H9 (cell line): Measurements from ENCODE around the gene MED22. TPM values are rescaled to one million over a fixed set of nuclear protein-coding genes. Genes with fewer than 3 reads are reported as not detected.

Experiments
- DNase-seq: peaks from one replicate; pipeline ENCODE4 v3.0.0-alpha.2; 2017
- H2AFZ ChIP-seq: one replicate; pipeline ENCODE4 v1.6.1; 2013; ENCODE audit warnings: mild to moderate bottlenecking, low read length, control low read depth, moderate library complexity
- H2AK5ac ChIP-seq: 2 replicates; pipeline ENCODE4 v1.6.1; 2013; ENCODE audit warnings: low read length, control low read depth, mixed read lengths; ENCODE audit not compliant: insufficient read length
- H2BK120ac ChIP-seq: one replicate; pipeline ENCODE4 v1.6.1; 2013; ENCODE audit warnings: low read depth, mild to moderate bottlenecking, low read length, control low read depth, inconsistent platforms; ENCODE audit not compliant: poor library complexity, severe bottlenecking
- H2BK12ac ChIP-seq: 2 replicates; pipeline ENCODE4 v1.6.1; 2013; ENCODE audit warnings: low read length, control low read depth, mixed read lengths, low read depth; ENCODE audit not compliant: insufficient read length
- H2BK15ac ChIP-seq: 2 replicates; pipeline ENCODE4 v1.6.1; 2013; ENCODE audit warnings: low read depth, low read length, control low read depth
- H2BK20ac ChIP-seq: one replicate; pipeline ENCODE4 v1.6.1; 2013; ENCODE audit warnings: low read depth, mild to moderate bottlenecking, low read length, control low read depth, inconsistent platforms; ENCODE audit not compliant: poor library complexity, severe bottlenecking
- H2BK5ac ChIP-seq: 2 replicates; pipeline ENCODE4 v1.6.1; 2013; ENCODE audit warnings: low read length, control low read depth, mixed read lengths; ENCODE audit not compliant: insufficient read length
- H3K14ac ChIP-seq: 2 replicates; pipeline ENCODE4 v1.6.1; 2013; ENCODE audit warnings: low read length, control low read depth; ENCODE audit not compliant: insufficient read depth
- H3K18ac ChIP-seq: 2 replicates; pipeline ENCODE4 v1.6.1; 2013; ENCODE audit warnings: low read depth, mild to moderate bottlenecking, mixed read lengths, low read length, control low read depth; ENCODE audit not compliant: insufficient read length
- H3K23ac ChIP-seq: 2 replicates; pipeline ENCODE4 v1.6.1; 2013; ENCODE audit warnings: low read length, control low read depth, mixed read lengths, low read depth; ENCODE audit not compliant: insufficient read length
- H3K23me2 ChIP-seq: 2 replicates; pipeline ENCODE4 v1.6.1; 2013; ENCODE audit warnings: low read depth, mild to moderate bottlenecking, mixed read lengths, low read length, control low read depth; ENCODE audit not compliant: insufficient read length, poor library complexity, severe bottlenecking
- H3K27ac ChIP-seq: 2 replicates; pipeline ENCODE4 v1.5.1; 2013; ENCODE audit warnings: low read length, control low read depth, mixed read lengths, low read depth; ENCODE audit not compliant: insufficient read length
- H3K27me3 ChIP-seq: 2 replicates; pipeline ENCODE4 v1.6.1; 2013; ENCODE audit warnings: low read length, control low read depth, inconsistent platforms; ENCODE audit not compliant: insufficient read depth
- H3K4ac ChIP-seq: 2 replicates; pipeline ENCODE4 v1.6.1; 2013; ENCODE audit warnings: low read depth, mild to moderate bottlenecking, control low read depth, inconsistent platforms, low read length, moderate library complexity
- H3K4me1 ChIP-seq: 2 replicates; pipeline ENCODE4 v1.6.1; 2013; ENCODE audit warnings: low read length, control low read depth, inconsistent platforms; ENCODE audit not compliant: insufficient read depth
- H3K4me2 ChIP-seq: 2 replicates; pipeline ENCODE4 v1.6.1; 2013; ENCODE audit warnings: low read length, control low read depth, mixed read lengths; ENCODE audit not compliant: insufficient read length, insufficient read depth
- H3K56ac ChIP-seq: 2 replicates; pipeline ENCODE4 v1.6.1; 2013; ENCODE audit warnings: low read depth, mild to moderate bottlenecking, mixed read lengths, low read length, control low read depth; ENCODE audit not compliant: insufficient read length
- H3K79me1 ChIP-seq: 2 replicates; pipeline ENCODE4 v1.6.1; 2013; ENCODE audit warnings: low read depth, mild to moderate bottlenecking, moderate library complexity, low read length, control low read depth, inconsistent platforms; ENCODE audit not compliant: insufficient read depth, poor library complexity, severe bottlenecking
- H3K79me2 ChIP-seq: 2 replicates; pipeline ENCODE4 v1.6.1; 2013; ENCODE audit warnings: low read length, control low read depth, inconsistent platforms; ENCODE audit not compliant: insufficient read depth
- H3K9ac ChIP-seq: 2 replicates; pipeline ENCODE4 v1.6.1; 2013; ENCODE audit warnings: low read length, control low read depth, mixed read lengths; ENCODE audit not compliant: insufficient read length; ENCODE audit errors: extremely low read depth
- H3K9me3 ChIP-seq: one replicate; pipeline ENCODE4 v1.6.1; 2013; ENCODE audit warnings: low read depth, low read length, inconsistent platforms; ENCODE audit not compliant: control insufficient read depth
- H3T11ph ChIP-seq: one replicate; pipeline ENCODE4 v1.6.1; 2013; ENCODE audit warnings: mild to moderate bottlenecking, low read length, control low read depth, inconsistent platforms
- H4K20me1 ChIP-seq: one replicate; pipeline ENCODE4 v1.6.1; 2013; ENCODE audit not compliant: control insufficient read depth, insufficient read length, insufficient read depth
- H4K5ac ChIP-seq: 2 replicates; pipeline ENCODE4 v1.6.1; 2013; ENCODE audit warnings: low read depth, mild to moderate bottlenecking, mixed read lengths, low read length, control low read depth; ENCODE audit not compliant: insufficient read length
- H4K8ac ChIP-seq: replicated peaks from 2 replicates; pipeline ENCODE4 v1.6.1; 2013; ENCODE audit warnings: low read length, control low read depth, mixed read lengths, low read depth; ENCODE audit not compliant: insufficient read length
- H4K91ac ChIP-seq: 2 replicates; pipeline ENCODE4 v1.6.1; 2013; ENCODE audit warnings: low read depth, mild to moderate bottlenecking, moderate library complexity, mixed read lengths, low read length, control low read depth; ENCODE audit not compliant: insufficient read length
- H3K27ac Mint-ChIP-seq, 3 experiments: 2 replicates in 2 of 3; 3 replicates in 1 of 3; pipeline ENCODE4 v1.8.0; 2020 to 2021; ENCODE audit warnings: mixed read lengths in 3 of 3, mild to moderate bottlenecking in 1 of 3, moderate library complexity in 1 of 3
- H3K27me3 Mint-ChIP-seq: 2 replicates; pipeline ENCODE4 v1.8.0; 2021; ENCODE audit warnings: low read depth, mild to moderate bottlenecking, moderate library complexity, mixed read lengths
- H3K36me3 Mint-ChIP-seq, 3 experiments: 2 replicates in 2 of 3; 3 replicates in 1 of 3; pipeline ENCODE4 v1.8.0; 2020 to 2021; ENCODE audit warnings: low read depth in 3 of 3, mixed read lengths in 3 of 3; ENCODE audit not compliant: insufficient read depth in 1 of 3
- H3K4me1 Mint-ChIP-seq, 2 experiments: 2 replicates each; pipeline ENCODE4 v1.8.0; 2020; ENCODE audit warnings: mixed read lengths in 2 of 2
- H3K4me3 Mint-ChIP-seq, 2 experiments: 2 replicates in 1 of 2; 3 replicates in 1 of 2; pipeline ENCODE4 v1.8.0; 2020 to 2021; ENCODE audit warnings: mild to moderate bottlenecking in 2 of 2, mixed read lengths in 2 of 2, moderate library complexity in 1 of 2
- H3K9me3 Mint-ChIP-seq, 2 experiments: 2 replicates in 1 of 2; 3 replicates in 1 of 2; pipeline ENCODE4 v1.8.0; 2020; ENCODE audit warnings: mild to moderate bottlenecking in 2 of 2, mixed read lengths in 2 of 2, moderate library complexity in 1 of 2
- CTCF ChIP-seq: fragments of 200-600 bp; sonication (generic); conservative IDR thresholded peaks from 3 replicates; pipeline ENCODE4 v1.8.0; 2021; ENCODE audit warnings: antibody characterized with exemption, mild to moderate bottlenecking
- WGBS: extraction: QIAGEN DNeasy Blood & Tissue Kit; methylation state at CpG from one replicate; pipeline ENCODE4 v1.1.7; 2013; ENCODE audit warnings: missing lambda C conversion rate, low lambda C conversion rate, mixed read lengths; ENCODE audit not compliant: insufficient read length; ENCODE audit errors: extremely low coverage; 5-methylcytosine and 5-hydroxymethylcytosine counted together
- total RNA-seq: library from RNA; stranded (reverse); gene quantifications from 2 replicates; pipeline ENCODE4 v1.2.1, GENCODE V29; 2021

MED22 gene
- total RNA-seq, 1 experiment from 2014 or later: 60.1 TPM

DNA sequence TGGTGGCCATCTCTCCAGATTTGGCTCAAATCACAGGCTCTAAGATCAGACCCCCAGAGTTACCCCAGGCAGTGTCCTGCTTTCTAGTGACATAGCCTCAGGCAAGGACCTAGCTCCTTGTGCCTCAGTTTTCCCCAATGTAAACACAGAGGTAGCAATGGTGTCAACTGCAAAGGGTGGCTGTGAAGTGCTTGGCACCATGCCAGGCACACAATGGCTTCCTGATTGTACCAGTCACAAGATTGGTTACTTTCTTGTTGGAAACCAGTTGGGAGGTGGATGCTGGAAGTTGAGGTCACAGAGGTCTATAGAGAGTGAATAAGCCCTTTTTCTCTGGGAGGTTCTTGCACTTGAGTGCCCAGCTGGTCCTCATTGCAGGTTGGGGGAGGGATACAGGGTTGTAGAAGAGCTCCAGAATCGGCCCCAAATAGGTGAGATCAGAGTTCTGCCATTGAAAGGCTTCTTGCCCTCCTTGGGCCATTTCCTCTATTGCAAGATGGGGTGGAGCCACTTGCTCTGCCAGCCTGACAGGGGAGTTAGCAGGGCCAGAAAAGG lies 30.6 kb upstream of the MED22 start:
- H3T11ph ChIP-seq: no peak overlapping the region
- DNase-seq: no peak
- H3K14ac ChIP-seq: no peak overlapping the region
- H3K79me2 ChIP-seq: peaks cover 11% of the 10 kb centered on the region; the same call in 1 of the 2 replicates
- Mint-ChIP-seq H3K27ac (no peak overlapping the region), H3K4me3 (no peak overlapping the region; a peak in 1 of 5 replicates), H3K4me1 (peaks cover 6 to 8% of the 10 kb centered on the region in 2 experiments), H3K9me3 (peaks cover 3 to 4% of the 10 kb centered on the region in 2 experiments; a peak in 3 of 5 replicates), H3K36me3 (peaks cover 6% of the 10 kb centered on the region in 3 experiments; a peak in 6 of 7 replicates), H3K27me3 (peaks cover 30% of the 10 kb centered on the region)
- no peak overlapping the region for H2BK12ac ChIP-seq
- H2BK5ac ChIP-seq: no peak overlapping the region
- H3K9me3 ChIP-seq: no peaks in the 10 kb centered on the region
- H3K56ac ChIP-seq: no peak overlapping the region
- no peak overlapping the region for H3K27ac ChIP-seq
- no peak overlapping the region for H3K4me2 ChIP-seq
- H2BK20ac ChIP-seq: no peak overlapping the region
- H3K4me1 ChIP-seq: no peaks in the 10 kb centered on the region
- no peak overlapping the region for H3K4ac ChIP-seq
- peaks cover 3% of the 10 kb centered on the region for H4K20me1 ChIP-seq
- no peak overlapping the region for H4K91ac ChIP-seq
- no peak for TF ChIP-seq CTCF
- H4K5ac ChIP-seq: no peak overlapping the region
- peaks cover 6% of the 10 kb centered on the region for H3K23me2 ChIP-seq
- no peak overlapping the region for H4K8ac ChIP-seq
- no peaks in the 10 kb centered on the region for H3K27me3 ChIP-seq
- H2BK120ac ChIP-seq: no peak overlapping the region
- H3K79me1 ChIP-seq: no peaks in the 10 kb centered on the region
- H2AFZ ChIP-seq: no peak overlapping the region
- H2AK5ac ChIP-seq: no peak overlapping the region
- WGBS: no CpG with 5 or more reads among the region's 1 CpG
- H2BK15ac ChIP-seq: no peak overlapping the region
- H3K18ac ChIP-seq: no peak overlapping the region
- no peak overlapping the region for H3K23ac ChIP-seq
- no peak overlapping the region for H3K9ac ChIP-seq
